ENCODE data around the gene HYDIN.
"Not testable (repeated sequence)": the region's sequence is repeated elsewhere in the genome, so short reads cannot be mapped to it uniquely, and the experiment has no call there.

HYDIN gene

DNA sequence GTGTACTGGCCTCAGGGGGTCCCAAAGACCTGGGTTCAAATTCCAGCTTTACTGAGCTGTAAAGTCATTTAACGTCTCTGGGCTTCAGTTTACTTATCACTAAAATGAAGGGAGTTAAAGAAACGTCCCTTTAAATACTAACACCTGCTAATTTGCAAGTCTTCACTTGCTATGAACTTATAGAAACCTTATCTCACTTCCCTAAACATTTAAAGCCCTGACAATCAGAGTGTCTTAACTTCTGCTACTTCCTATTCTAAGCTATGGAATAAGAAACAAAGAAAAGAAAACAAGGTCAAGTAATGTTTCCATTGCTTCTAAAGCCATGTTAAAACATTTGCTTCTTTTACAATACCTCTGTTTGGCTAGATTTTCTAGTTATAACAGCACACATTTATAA, 87.3 kb downstream of the HYDIN start:
- DNase-seq: not testable (repeated sequence)

DNA sequence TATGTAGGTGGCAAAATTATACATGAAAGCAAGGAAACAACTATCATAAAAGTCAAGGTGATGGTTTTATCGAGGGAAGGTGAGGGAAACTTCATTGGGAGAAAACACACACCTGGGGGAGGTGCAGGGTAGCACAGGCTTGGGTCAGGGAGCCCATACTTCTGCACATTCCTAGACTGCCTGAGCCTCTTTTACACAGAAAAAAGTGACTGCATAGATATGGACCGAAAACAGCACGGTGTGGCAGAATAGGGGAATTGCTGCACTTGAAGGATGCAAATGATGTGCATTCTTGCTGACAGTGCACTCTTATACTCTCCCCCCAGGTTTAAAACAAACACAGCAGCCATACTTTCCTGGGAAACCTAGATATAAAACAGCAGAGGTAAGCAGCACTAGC, 120.0 kb downstream of the HYDIN start:
- DNase-seq: not testable (repeated sequence)

DNA sequence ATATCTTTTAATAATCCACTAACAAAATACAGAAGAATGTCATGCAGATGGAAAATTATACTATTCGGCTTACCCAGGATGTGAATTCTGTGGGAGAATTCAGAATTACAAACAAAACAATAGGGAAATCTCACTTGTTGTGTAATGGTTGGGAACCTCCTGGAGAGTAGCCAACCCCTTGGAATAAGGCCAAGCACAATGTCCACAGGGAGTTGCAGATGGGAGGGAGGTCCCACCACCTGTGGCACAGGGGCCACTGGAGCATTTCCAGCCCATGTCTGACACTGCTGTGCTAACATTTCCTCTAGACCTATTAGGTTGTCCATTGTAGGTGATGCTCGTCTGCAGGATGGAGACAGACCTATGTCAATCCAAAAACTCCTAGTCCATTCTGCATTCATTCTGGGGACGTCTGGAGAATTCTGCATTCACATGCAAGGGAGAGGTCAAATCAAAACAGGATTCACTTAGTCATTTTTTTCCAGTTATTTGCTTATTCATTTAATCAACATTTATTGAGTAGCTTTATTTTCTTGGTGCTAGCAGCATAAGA, 120.8 kb downstream of the HYDIN start:
- not testable (repeated sequence) for DNase-seq

GRCh38 chr16:71105881-71106280, 124.6 kb downstream of the HYDIN start:
- not testable (repeated sequence) for DNase-seq

DNA sequence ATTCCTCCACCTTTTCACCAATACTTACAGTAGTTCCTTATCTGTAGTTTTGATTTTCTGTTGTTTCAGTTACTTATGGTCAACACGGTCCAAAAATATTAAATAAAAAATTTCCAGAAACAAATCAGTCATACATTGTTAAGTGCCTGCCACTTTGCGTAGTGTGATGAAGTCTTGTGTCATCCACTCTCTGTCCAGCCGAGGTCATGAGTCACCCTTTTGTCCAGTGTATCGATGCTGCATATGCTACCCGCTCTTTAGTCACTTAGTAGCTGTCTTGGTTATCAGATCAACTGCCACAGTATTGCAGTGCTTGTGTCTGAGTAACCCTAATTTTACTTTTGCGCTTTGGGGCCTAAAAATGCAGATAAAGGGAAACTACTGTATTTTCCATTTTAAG, 146.9 kb downstream of the HYDIN start:
- not testable (repeated sequence) for DNase-seq

DNA sequence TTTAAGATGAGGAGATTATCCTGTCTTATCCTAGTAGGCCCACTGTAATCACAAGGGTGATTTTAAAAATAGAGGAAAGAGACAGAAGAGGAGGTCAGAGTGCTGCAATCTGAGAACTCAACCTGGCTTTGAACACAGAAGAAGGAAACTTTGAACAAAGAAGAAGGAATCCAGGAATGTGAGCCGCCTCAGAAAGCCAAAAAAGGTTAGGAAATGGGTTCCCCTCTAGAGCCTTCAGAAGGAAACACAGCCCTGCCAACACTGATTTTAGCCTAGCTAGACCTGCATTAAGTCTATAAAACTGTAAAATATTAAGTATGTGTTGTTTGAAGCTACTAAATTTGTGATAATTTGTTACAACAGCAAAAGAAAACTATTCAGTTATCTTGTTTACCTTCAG, 149.7 kb downstream of the HYDIN start:
- DNase-seq: not testable (repeated sequence)

GRCh38 chr16:71080262-71080661, 150.3 kb downstream of the HYDIN start:
- not testable (repeated sequence) for DNase-seq

DNA sequence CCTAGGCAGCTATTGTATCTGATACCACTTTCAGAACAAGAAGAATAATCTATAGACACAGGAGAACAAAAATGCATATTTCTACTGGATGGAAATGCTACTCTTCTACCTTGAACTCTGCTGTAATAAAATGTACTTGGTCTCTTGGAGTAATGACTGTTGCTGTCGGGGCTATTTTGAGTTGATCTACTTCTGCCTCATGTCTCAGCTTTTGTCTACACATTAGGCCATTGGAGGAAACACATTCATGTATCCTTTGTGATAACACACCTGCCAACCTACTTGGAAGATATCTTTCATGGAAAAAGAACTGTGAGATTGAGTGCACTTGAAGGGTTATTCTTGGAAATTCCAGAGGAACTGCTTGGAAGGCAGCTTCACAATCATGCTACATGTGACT, 159.9 kb downstream of the HYDIN start:
- DNase-seq: not testable (repeated sequence)

GRCh38 chr16:71069842-71070241, 160.7 kb downstream of the HYDIN start:
- not testable (repeated sequence) for DNase-seq

GRCh38 chr16:71053897-71054609, 176.5 kb downstream of the HYDIN start:
- DNase-seq: not testable (repeated sequence)

DNA sequence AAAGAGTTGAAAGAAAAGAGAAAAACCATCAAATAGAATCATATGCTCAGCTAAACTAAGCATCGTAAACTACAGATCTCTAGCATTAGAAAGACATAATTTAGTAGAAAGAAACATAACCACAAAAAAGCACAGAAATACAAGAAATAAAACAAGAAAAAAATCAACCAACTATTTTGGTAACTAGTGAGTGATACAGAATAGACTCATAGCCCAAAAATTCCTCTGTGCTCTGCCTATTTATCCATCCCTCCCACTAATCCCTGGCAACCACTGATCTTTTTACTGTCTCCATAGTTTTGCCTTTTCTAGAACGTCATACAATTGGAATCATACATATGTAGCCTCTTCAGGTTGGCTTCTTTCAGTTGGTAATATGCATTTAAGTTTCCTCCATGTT, 180.2 kb downstream of the HYDIN start:
- DNase-seq: not testable (repeated sequence)

- not testable (repeated sequence) for DNase-seq
These were observed 191.0 kb downstream of the HYDIN start for GRCh38 chr16:71039368-71040111.

DNA sequence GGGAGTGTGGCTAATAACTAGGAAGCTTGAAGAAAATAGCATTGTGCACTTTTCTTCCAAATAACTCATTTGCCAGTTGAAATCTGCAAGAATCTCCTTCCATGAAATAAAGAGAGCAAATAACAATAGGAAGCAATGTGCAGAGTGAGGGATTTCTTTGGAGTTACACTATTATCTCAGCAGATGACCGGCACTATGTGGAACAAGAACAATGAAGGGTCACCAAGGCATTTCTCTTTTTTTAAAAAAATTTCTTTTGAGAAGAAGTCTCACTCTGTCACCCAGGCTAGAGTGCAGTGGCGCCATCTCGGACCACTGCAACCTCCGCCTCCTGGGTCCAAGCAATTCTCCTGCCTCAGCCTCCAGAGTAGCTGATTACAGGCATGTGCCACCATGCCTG, 192.1 kb downstream of the HYDIN start:
- not testable (repeated sequence) for DNase-seq

DNA sequence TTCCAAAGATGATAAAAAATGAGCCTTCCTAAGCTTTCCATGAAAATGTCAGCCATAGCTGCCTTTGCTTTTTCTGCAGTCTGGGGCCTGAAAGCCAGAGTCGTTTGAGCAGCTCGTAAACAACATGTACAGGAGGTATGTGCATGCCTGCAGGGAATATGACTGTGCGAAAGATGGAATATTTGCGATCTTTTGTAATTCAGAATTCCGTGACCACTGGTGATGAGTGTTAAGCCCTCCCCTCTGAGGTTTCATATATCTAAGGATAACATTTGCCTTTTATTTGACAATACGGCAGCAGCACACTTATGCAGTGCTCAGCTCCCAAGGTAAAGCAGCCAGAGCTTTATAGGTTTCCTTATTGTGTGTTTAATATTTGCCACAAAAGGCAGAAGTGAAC, 192.5 kb downstream of the HYDIN start:
- not testable (repeated sequence) for DNase-seq

- DNase-seq: not testable (repeated sequence)
These were observed 202.3 kb downstream of the HYDIN start for GRCh38 chr16:71028032-71028727.

DNA sequence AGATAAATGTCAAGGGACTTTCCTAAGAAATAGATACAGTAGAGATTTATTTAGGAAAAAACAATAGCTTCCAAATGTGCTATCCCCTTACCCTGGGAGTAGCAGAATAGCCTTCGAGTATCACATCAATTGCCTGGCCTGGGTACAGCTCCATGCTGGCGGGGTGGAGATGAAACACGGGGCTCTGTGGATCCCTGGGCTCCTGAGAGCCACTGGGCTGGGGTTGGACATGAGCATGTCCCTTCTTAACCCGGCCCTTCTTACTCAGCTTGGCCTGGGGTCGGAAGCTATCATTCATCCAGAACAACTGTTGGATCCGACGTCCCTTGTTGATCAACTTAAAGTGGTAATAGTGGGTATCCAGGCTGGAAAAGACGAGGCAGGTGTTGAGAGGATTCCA, 203.0 kb downstream of the HYDIN start:
- not testable (repeated sequence) for DNase-seq

- not testable (repeated sequence) for DNase-seq
These were observed 206.6 kb downstream of the HYDIN start for GRCh38 chr16:71023851-71024439.

GRCh38 chr16:71021961-71022537, 208.5 kb downstream of the HYDIN start:
- DNase-seq: not testable (repeated sequence)

DNA sequence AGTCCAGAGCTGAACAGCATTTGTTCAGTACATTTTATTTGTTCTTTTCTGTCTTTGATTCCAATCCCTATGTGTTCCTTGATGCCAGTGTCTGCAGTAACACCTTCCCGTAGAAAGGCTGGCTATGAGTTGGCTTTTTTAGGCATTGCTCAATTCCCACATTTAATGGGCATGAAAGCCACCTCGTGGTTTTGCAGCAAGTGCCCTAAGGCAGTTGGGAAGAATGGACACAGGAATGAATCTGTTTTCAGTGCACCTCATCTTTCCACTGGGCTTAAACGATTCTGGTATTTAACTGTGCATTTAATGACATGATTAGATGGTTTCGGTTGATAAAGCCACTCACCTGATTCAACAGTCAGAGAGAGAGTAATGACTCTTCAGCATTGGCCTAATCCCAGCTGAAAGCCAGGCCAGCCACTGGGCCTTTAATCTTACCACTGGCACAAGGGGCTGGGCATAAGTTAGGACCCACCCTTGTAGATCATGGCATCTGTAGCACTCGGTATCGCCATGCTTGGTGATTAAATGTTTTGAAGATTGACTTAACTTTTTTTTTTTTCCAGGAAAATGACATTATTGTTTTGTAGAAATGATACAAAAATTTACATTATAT, 211.3 kb downstream of the HYDIN start:
- not testable (repeated sequence) for DNase-seq

- not testable (repeated sequence) for DNase-seq
These were observed 215.1 kb downstream of the HYDIN start for GRCh38 chr16:71015419-71015818.
